Muscle of arm (tissue), 12 donors: ENCODE measurements around the gene EEF1G. TPM values are rescaled to one million over a fixed set of nuclear protein-coding genes. Genes with fewer than 3 reads are reported as not detected.
"Not testable (repeated sequence)": the region's sequence is repeated elsewhere in the genome, so short reads cannot be mapped to it uniquely, and the experiment has no call there.

ENCODE experiments used
- DNase-seq: peaks from one replicate; pipeline ENCODE4 v3.0.0-alpha.2; 2013
- polyA plus RNA-seq, 12 donors: library from polyadenylated mRNA; unstranded; fragments of 120-200 nt; gene quantifications; one replicate each; pipeline ENCODE4 v1.2.1, GENCODE V29; 2013; ENCODE audit not compliant: insufficient read length in 12 of 12

Gene EEF1G
- polyA plus RNA-seq, 12 donors: 357 to 3,515 (median 3,174) TPM

DNA sequence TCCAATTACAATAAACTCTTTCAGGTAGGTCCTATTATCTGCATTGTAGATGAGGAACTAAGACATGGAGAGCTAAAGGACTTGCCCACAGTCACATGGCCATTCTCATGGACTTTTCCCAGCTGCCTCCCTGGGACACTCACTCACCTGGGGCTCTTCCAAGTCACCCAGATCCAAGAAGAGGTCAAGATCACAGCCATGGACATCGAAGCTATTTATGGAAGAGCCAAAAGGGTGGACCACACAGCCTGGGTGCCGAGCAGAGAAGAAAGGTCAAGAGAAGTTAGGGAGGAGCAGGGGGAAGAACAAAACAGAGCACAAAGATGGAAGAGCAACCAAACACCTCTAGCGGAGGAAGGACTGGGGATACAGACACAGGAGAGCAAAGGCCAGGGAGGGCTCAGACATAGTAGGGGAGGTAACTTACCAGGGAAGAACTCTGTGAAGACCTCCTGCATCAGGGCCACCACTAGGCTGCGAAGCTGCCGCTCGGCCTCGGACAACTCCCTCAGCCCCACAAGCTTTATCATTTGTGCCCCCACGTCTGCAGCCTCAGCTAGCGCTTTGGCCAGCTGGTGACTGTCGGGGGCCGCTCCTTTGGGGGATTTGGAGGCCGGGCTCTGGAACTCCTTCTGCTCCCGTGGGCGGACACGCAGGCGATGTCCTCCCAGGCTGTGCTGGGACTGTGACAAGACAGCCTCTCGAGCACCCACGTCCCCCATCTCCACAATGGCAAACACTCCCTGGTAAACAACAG lies 7.4 kb upstream of the EEF1G start:
- no peak for DNase-seq

DNA sequence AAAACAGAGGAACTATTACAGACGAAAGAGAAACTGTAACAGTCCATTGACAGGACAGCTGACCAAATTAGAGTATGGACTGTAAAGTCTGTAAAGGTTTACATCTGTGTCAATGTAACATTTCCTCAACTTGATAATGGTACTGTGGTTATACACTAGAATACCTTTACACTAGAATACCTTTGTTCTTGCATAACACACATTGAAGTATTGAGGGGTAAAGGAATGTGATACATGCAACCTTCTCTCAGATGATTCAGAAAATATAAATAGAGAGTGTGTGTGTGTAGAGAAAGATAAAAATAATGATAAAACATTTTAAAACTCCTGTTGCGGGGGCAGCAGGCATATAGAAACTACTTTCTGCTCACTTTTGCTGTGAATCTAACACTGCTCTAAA lies 5.6 kb upstream of the EEF1G start:
- DNase-seq: no peak

DNA sequence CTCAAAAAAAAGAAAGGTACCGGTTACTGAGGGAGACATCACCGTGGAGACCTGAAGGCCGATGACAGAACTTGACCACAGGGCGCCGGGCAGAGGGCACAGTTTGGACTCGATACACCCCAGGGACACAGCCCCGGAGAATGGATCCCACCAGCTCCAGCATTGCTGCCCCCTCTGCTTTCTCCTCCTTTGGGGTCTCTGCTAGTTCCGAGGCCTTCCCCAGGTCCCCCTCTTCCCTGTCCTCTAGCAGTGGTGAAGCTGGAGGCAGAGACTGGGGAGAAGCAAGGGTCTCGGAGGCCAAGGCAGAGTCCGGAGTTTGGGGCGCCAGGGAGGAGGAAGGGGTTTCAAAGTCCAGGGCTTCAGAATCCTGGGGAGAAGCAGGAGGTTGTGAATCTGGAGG lies 4.8 kb upstream of the EEF1G start:
- no peak for DNase-seq

DNA sequence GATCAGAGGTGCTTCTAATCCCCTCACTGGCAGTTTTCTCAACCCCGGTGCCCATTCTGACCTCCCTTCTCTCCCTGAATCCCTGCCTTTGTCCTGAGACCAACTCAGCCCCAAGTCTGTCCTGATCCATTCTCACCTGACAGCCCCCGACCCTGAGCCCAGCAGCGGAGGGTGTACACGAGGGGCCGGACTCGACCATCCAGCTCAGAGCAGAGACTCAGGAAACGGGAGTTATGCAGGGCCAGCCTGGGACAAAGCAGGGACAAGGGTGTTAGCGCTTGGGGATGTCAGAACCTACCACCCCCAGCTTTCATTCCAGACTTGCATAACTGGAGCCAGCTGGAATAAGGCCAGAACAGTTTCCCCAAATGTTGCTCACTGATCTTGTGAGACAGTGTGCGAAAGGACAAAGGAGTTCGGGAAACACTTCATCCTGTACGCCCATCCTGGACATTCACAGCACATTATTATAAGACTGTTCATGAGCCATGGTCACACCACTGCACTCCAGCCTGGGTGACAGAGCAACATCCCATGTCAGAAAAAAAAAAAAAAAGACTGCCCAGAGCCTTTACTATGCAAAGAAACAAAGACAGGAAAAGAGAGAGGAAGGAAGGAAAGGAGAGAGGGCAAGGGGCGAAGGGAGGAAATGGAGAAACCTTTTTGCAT lies 3.5 kb upstream of the EEF1G start:
- DNase-seq: no peak

DNA sequence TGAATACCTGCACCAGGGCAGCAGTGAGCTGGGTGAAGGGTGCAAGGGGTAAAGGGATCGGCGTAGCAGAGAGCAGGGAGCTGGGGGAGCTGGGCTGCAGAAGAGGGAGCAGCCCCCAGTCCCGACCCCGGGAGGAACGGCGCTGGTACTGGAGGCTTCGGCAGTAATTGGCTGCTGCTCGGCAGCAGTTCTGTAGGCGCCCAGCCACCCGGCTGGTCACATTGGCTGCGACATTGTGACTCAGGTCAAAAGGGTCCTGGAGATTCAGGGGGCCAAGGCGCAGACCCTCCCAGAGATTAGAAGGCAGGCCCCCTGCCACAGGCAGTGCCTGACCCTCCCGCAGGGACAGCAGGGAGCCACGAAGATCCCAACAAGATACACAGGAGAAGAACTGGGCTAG lies 2.1 kb upstream of the EEF1G start:
- DNase-seq: no peak

DNA sequence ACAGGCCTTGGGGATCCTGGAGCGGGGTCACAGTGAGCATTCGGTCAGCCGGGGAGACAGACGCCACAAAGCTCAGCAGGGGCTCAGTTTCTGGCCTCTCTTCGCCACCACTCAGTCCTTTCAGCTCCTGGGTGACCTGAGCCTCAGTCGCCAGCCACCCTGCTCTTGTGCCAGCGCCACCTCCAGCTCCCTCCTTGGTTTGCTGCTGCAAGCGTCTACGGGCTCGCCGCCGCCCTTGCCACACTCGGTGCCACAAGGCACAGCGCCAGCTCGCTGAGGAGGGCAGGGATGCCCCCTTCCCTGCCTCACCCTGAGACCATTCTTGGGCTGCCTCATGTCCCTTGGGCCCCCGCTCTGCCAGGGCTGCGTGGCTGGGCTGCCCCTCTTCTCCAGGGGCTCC lies 1.5 kb upstream of the EEF1G start:
- DNase-seq: no peak

DNA sequence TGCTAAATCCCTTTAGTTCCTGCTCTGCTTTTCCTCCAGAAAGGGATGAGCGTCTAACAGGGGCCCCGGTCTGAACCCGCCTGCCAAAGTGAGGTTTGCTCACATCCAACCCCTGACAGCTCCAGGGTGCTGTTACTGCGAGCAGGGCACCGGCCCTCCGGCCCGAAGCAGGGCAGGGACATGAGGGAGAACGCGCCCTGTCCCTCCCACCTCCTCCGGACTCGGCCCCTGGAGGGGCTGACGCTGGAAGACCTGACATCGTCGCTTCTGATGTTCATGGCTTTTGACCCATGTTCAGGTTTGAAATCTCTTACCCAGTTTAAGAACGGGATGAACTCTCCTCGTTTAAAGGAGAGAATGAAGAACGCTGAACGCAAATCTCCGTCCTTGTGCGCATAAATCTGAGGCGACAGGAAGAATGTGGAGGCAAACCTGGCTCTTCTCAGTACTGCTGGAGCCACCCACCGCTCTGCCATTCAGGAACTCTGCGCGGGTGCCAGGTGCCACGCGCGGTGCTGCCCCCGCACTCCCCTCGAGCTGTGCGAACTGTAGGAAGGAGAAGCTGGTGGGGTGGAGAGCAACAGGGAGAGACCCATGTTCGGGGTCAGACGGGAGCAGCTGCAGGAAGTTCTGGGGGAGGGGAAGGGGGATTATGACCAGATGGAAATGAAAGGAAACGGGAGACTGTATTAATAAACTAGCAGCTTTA lies 826 bp upstream of the EEF1G start:
- DNase-seq: peak; percentile 59

DNA sequence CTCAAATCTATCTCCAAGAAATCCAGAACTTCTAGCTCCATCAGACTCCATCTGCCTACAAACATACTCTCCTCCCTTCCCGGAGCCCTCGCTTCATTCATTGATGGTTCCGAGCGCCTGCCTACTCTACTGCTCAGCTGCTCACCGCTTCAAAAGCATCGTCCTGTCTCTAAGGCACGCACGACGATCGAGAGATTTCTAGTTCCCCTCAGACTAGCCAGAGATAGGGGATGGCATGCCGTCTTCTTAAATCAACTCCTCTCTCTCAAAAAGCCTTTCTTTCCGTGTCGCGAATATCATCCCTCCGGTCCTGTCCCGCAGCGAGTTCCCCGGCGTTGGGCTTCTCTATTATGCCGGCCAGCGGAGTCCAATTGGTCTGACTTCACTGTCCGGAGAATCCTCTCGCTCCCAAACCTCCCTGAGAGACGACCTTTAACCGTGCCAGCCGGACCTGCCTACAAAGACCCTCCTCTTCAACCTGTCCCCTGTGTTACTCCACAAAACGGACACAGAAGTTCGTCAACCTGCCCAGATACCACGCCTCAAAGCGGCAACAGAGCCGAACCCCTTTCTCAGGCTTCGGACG lies 592 bp downstream of the EEF1G start:
- DNase-seq: peak; percentile 24

DNA sequence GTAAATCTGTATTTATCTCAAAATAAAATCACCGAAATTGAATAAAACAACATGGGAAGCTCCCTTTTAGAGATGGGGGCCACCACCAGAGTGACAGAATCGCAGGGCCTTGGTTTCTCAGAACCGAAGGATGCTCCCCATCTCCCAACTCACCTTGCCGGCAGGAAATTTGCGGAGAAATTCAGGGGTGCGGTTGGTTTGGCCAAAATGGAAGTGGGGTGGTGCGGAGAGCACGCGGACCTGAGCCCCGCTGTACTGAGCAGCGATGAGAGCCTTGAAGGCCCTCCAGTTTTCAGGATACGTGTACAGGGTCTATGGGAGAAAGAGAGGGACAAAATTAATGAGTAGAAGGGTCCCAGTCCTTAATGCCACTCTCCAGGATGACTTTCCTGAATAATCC lies 1.3 kb downstream of the EEF1G start:
- no peak for DNase-seq

DNA sequence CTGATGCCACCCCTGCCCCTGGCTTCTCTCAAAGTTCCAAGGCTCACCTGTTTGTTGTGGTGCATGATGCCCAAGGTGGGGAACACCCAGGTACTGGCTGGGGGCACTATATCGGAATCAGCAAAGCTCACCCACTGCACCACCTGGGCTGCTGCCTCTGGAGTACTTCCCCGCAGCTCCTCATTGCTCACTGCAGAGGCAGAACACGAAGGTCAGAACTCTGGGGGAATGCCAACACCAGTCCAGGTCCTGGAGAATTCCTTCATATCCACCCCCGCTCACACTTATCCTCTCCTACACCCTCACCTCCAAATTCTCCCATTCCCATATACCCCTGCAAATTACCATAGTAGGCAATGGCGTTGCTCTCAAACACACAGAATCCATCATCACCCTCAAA lies 2.2 kb downstream of the EEF1G start:
- not testable (repeated sequence) for DNase-seq

DNA sequence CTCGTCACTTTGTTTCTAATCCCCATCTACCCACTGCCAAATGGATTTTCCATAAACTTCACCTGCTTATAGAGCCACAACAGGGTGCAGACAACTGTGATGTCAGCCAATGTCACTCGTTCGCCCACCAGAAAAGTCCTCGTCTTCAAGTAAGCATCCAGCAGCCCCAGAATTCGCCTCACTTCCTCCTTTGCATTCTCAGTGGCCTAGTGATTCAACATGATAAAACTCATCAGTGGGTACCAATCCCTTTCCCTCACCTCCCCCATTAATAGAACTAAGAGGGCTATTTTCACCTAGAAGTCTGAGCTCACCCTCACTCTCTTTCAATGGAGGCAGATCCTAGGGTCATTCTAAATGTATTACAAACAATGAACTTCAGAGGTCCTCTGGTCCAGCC lies 2.8 kb downstream of the EEF1G start:
- not testable (repeated sequence) for DNase-seq

DNA sequence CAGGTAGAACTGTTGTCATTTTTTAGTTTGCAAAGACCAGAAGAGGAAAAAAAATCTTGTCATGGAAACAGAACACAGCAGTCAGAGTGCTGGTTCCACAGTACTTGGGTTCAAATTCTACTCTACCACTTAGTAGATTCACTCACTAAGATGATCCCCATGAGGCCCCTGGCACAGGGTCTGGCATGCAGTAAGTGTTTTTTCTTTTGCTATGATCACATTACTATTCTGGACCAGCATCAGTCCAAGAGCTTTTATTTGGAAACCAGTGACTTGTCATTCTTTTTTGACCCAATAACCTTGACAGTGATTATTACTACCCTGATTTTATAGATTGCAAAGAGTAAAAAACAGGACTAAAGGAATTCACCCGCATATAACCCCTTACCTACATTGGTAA lies 4.1 kb downstream of the EEF1G start:
- DNase-seq: no peak

DNA sequence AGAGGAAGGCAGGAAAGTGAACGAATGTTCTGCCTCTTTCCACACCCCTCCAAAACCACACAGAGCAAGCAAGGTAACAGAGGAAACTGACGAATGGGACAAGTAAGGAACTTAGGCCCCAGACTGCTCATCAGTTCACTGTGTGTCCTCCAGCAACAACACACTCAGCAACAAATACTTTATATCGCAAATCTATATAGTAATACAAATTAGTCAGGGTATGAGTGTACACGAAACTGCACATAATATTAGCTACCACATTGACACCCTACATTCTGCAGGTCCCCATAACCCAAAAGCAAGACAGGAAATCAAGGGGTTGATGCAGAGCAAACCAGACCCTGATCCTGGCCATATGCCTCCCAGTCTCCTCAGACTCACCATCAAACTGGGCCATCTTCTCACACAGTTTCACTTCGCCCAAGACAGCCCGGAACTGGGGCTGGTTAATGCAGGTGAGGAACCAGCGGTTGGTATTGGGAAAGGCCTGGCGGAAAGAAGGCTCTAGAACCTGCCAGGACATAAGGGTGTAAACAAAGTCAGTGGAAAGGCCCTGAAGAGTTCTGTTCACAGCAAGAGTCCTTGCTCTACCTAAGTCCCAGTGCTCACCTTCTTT lies 6.6 kb downstream of the EEF1G start:
- DNase-seq: no peak

DNA sequence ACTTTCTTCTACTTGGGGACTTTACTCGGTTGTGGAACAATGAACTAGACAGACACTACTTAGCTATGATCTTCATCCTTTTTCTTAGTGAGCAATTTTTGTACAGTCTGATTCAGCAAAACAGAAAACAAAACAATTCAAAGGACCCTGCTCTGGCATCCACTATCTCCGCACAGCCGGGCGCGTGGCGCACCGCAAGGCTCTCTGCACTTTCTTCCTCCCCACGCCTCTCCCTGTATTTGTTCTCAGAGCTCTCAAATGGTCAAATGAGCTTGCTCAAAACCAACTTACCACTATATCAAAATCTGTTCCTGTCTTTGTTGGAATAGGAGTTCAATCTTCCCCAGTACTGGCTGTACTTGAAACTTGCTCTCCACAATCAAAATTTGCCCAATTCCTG lies 7.4 kb downstream of the EEF1G start:
- DNase-seq: no peak

DNA sequence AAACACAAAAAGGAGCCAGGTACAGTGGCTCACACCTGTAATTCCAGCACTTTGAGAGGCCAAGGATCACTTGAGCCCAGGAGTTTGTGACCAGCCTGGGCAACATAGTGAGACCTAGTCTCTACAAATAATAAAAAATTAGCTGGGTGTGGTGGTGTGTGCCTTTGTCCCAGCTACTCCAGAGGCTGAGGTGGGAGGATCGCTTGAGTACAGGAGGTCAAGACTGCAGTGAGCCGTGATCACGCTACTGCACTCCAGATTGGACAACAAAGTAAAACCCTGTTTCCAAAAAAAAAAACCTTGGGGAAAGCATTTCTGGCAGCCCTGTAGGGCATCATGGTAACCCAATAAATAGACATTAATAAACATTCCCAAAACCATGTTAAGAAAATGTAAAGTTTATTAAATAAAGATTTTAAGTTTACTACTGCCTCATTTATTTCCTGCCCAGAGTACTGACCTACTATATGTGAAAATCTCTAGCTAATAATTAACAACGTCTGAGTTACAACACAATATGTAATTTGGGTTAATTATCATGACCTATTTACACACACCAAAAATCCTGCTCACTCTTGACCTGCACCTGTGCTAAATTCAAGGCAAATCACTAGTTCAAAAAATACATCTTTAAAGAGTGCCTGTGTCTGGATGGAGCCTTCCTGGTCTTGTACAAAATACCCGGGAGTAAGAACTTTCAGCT lies 8.4 kb downstream of the EEF1G start:
- no peak for DNase-seq

DNA sequence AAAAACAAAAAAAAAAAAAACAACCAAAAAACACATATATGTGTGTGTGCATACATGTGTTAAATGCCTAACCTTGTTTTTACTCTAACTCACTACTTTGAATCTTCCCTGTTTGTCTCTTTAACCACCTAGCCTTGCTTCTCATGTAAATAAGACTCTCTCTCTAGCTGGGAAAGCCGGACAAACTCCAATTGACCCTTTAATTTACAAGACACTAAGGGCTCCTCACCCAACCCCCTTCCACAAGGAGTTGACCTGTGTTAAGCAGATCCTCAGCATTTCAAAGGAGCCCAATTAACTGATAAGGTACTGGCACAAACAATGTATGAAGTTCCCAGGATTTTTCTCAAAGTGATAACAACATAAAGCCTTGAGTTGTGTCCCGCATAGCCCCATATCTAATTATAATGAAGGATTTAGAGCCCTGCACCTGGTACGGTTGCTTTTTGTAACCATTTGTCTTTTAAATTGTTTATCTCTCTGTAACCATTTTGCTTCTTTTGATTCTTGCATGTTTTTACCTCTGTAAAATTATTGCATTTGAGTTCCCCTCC lies 11.9 kb downstream of the EEF1G start:
- not testable (repeated sequence) for DNase-seq

DNA sequence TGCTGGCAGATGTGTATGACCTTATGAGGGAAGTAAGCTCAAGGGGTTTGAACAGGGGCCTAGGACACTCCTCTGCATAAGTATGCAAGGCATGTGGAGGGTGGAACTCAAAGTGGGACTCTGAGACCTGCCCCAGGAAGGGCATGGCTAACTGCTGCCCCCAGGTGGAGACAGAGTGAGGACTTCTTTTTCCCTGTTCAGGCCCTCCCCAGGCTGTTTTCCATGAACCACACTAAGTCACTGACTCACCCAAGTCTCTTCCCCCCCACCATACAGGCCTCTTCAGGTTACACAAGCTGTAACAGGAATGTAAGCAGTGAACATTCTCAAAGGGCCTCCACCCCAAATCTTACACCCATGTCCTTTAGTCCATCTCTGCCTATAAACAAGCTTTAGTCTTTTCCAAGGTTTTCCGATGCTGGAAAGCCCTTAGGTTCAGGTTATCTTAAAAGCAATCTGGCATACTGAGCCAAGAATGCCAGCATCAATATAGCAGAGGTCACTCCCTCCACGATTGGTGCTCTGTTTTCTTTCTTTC lies 13.1 kb downstream of the EEF1G start:
- no peak for DNase-seq

DNA sequence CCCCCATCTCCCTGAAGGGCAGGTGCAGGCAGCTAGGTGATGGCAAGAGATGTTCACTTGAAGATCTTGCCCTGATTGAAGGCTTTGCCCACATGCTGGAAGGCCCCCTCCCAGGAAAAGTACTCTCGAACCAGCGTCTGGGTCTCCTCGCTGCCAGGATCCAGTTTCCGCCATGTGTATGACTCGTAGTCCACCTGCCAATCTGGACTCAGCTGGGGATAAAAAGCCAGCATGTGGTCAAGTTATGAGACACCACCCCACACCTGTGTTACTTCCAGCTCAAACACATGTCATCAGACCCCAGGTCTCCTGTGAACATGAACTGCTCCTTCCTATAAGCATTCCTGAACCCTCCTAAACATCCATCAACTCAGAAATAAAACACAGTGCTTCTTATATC lies 14.1 kb downstream of the EEF1G start:
- DNase-seq: not testable (repeated sequence)

DNA sequence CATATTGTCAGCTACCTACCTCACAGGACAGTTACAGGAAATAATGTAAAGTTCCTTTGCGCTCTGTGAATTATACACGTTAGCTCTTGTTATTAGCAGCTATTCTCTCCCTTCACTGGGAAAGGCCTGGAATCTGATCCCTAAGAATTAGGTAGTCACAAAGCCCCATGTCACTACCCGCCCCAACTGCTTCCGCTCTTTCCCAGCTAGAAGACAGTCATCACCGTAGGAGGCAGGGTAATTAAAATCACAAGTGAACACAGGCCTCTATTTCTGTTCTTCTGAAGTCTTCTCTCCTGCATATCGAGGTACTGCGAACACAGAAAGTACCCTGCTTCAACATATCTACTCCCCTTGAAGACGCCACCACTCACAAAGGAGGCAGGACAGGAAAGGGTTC lies 14.5 kb downstream of the EEF1G start:
- no peak for DNase-seq

DNA sequence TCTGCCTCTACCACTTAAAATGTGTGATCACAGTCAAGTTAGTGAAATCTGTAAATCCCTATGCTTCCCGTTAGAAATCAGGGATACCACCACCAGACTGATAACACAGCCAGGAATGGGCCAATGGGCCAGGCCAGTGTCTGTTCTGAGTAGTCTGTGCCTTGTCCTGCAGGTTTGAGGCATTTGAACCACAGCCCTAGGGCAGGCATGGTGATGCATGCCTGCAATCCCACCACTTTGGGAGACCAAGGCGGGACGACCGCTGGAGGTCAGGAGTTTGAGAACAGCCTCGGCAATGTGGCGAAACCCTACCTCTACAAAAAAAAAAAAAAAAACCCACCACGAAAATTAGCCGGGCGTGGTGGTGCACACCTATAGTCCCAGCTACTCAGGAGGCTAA lies 15.0 kb downstream of the EEF1G start:
- DNase-seq: no peak
